Measurements from ENCODE around the gene DDR2. TPM values are rescaled to one million over a fixed set of nuclear protein-coding genes. Genes with fewer than 3 reads are reported as not detected.

Gene DDR2
- total RNA-seq, 2 experiments from 2014 or later: 0.22 to 0.42 TPM

DNA sequence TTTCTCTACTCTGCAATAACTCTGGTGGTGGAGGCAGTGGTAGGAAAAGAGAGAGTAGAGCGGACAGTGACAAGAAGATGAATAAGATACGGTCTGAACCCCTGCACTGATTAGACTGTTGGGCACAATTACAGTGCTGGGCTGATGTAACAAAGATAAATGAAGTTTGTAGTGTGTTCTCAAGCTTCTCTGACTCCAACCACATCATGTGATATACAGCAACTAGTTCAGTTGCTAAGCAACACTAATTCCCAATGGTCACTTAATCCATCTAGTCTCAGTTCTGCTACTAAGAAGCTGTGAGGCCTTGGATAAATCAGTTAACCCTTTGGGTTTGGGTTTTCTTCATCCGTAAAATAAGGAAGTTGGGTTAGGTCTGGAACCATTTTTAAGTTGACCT, 17.3 kb downstream of the DDR2 start:
- ChIA-PET POLR2A (no interaction called here), CTCF (no interaction called here)
- intact Hi-C loops (cut with DNase I, micrococcal nuclease): no loop called here
- no peaks in the 10 kb centered on the region for H3K36me3 ChIP-seq (ENCODE audit: insufficient read depth, low read length)
- H3K27me3 Mint-ChIP-seq: peaks cover 24% of the 10 kb centered on the region
- H3K9me3 Mint-ChIP-seq: no peaks in the 10 kb centered on the region
- DNase-seq (no peak), ATAC-seq (ENCODE audit: poor library complexity) (no peak)
- no peaks in the 10 kb centered on the region for H3K4me1 Mint-ChIP-seq (ENCODE audit: low read depth)
- H3K27ac ChIP-seq (ENCODE audit: low read depth in 1 of 2, low read length in 2 of 2): no peak overlapping the region
- H3K36me3 Mint-ChIP-seq (ENCODE audit: low read depth): no peaks in the 10 kb centered on the region
- H3K4me3 ChIP-seq (ENCODE audit: low read length): no peak overlapping the region
- H3K9me3 ChIP-seq (ENCODE audit: control insufficient read depth in 1 of 2, insufficient read depth in 1 of 2, low read length in 2 of 2): no peaks in the 10 kb centered on the region
- no peak overlapping the region for H3K27ac Mint-ChIP-seq
- H3K27me3 ChIP-seq (ENCODE audit: control insufficient read depth in 1 of 2, insufficient read depth in 2 of 2, low read length in 2 of 2): no peaks in the 10 kb centered on the region
- H3K4me1 ChIP-seq (ENCODE audit: insufficient read depth, low read length): no peaks in the 10 kb centered on the region
- TF ChIP-seq, protein P1, sequence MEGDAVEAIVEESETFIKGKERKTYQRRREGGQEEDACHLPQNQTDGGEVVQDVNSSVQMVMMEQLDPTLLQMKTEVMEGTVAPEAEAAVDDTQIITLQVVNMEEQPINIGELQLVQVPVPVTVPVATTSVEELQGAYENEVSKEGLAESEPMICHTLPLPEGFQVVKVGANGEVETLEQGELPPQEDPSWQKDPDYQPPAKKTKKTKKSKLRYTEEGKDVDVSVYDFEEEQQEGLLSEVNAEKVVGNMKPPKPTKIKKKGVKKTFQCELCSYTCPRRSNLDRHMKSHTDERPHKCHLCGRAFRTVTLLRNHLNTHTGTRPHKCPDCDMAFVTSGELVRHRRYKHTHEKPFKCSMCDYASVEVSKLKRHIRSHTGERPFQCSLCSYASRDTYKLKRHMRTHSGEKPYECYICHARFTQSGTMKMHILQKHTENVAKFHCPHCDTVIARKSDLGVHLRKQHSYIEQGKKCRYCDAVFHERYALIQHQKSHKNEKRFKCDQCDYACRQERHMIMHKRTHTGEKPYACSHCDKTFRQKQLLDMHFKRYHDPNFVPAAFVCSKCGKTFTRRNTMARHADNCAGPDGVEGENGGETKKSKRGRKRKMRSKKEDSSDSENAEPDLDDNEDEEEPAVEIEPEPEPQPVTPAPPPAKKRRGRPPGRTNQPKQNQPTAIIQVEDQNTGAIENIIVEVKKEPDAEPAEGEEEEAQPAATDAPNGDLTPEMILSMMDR (IDR thresholded peaks at IDR 0.05): no peak
- no peak overlapping the region for H3K4me3 Mint-ChIP-seq

DNA sequence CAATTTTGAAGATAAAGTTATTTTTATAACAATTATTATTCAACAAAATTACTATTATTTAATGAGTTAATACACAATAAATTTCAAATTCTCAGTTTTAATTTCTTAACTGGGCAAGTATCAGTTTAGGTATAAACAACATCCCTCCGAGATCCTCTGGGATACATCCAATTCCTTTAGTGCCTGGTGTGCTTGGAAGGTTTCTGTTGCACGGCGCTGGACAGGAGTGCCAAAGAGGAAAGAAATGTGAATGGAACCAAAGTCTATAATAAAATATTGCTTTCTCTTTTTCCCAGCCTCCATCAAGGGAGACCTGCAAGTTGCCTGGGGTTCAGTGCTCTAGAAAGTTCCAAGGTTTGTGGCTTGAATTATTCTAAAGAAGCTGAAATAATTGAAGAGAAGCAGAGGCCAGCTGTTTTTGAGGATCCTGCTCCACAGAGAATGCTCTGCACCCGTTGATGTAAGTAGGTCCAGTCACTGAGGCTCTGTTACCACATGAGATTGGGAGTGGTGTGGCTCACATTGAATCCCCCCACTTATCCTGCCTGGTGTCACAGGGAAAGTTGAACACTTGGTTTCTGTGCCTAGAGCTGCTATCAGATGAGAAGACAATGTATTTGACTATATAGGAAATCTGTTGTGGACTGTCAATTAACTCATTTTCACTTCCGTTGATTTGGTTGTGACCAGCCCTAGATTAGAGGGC, 22.8 kb downstream of the DDR2 start:
- ChIA-PET CTCF (no interaction called here), POLR2A (no interaction called here)
- H3K4me1 Mint-ChIP-seq (ENCODE audit: low read depth): no peaks in the 10 kb centered on the region
- H3K9me3 Mint-ChIP-seq: no peaks in the 10 kb centered on the region
- DNase-seq (no peak), ATAC-seq (ENCODE audit: poor library complexity) (no peak)
- H3K36me3 ChIP-seq (ENCODE audit: insufficient read depth, low read length): no peaks in the 10 kb centered on the region
- peaks cover 5% of the 10 kb centered on the region for H3K27me3 Mint-ChIP-seq
- H3K27ac ChIP-seq (ENCODE audit: low read depth in 1 of 2, low read length in 2 of 2): no peak overlapping the region
- H3K27ac Mint-ChIP-seq: no peak overlapping the region
- intact Hi-C loops (cut with DNase I, micrococcal nuclease): no loop called here
- TF ChIP-seq, protein P1 (IDR thresholded peaks at IDR 0.05): no peak
- H3K36me3 Mint-ChIP-seq (ENCODE audit: low read depth): no peaks in the 10 kb centered on the region
- H3K4me3 ChIP-seq (ENCODE audit: low read length): no peak overlapping the region
- H3K27me3 ChIP-seq (ENCODE audit: control insufficient read depth in 1 of 2, insufficient read depth in 2 of 2, low read length in 2 of 2): no peaks in the 10 kb centered on the region
- no peak overlapping the region for H3K4me3 Mint-ChIP-seq
- no peaks in the 10 kb centered on the region for H3K9me3 ChIP-seq (ENCODE audit: control insufficient read depth in 1 of 2, insufficient read depth in 1 of 2, low read length in 2 of 2)
- no peaks in the 10 kb centered on the region for H3K4me1 ChIP-seq (ENCODE audit: insufficient read depth, low read length)

DNA sequence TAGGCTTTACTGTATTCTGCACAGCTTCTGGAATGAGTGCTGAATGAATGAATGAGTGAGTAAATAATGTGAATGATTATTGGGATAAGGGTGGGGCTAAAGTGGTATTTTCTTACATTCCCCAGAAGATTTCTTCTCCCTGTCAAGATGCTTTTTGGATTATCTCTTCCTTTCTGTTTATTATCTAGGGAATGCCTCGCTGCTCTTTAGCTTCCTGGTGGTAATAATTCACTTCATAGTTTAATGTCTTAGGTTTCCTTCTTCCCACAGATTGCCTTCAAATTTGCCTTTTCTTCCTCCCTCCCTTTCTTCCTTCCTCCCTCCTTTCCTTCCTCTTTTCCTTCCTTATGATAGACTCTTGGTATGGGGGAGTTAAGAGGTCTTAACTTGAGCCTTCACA, 24.0 kb downstream of the DDR2 start:
- H3K4me3 ChIP-seq (ENCODE audit: low read length): no peak overlapping the region
- no peaks in the 10 kb centered on the region for H3K9me3 Mint-ChIP-seq
- DNase-seq (no peak), ATAC-seq (ENCODE audit: poor library complexity) (no peak)
- ChIA-PET CTCF (no interaction called here), POLR2A (no interaction called here)
- H3K4me3 Mint-ChIP-seq: no peak overlapping the region
- H3K36me3 Mint-ChIP-seq (ENCODE audit: low read depth): no peaks in the 10 kb centered on the region
- H3K9me3 ChIP-seq (ENCODE audit: control insufficient read depth in 1 of 2, insufficient read depth in 1 of 2, low read length in 2 of 2): no peaks in the 10 kb centered on the region
- no peaks in the 10 kb centered on the region for H3K4me1 Mint-ChIP-seq (ENCODE audit: low read depth)
- no peaks in the 10 kb centered on the region for H3K27me3 ChIP-seq (ENCODE audit: control insufficient read depth in 1 of 2, insufficient read depth in 2 of 2, low read length in 2 of 2)
- H3K27ac ChIP-seq (ENCODE audit: low read depth in 1 of 2, low read length in 2 of 2): no peak overlapping the region
- TF ChIP-seq, protein P1 (IDR thresholded peaks at IDR 0.05): no peak
- peaks cover 2% of the 10 kb centered on the region for H3K27me3 Mint-ChIP-seq
- H3K27ac Mint-ChIP-seq: no peak overlapping the region
- H3K4me1 ChIP-seq (ENCODE audit: insufficient read depth, low read length): no peaks in the 10 kb centered on the region
- intact Hi-C loops (cut with DNase I, micrococcal nuclease): no loop called here
- H3K36me3 ChIP-seq (ENCODE audit: insufficient read depth, low read length): no peaks in the 10 kb centered on the region

Data from CD4-positive, alpha-beta T cell (primary cell).